RWPE2 (cell line): ENCODE results near the gene COL4A2.

Experiments used
- ATAC-seq: fragments of 200-7000 bp; cut with Tn5 transposase; 3 replicates; pipeline ENCODE4 v1.9.1; 2021; ENCODE audit warnings: low read depth
- DNase-seq: peaks from one replicate; pipeline ENCODE4 v3.0.0-alpha.2; 2020; ENCODE audit warnings: low spot score
- H3K27ac ChIP-seq: fragments of 450-650 bp; 2 replicates; pipeline ENCODE4 v1.5.1; 2017; ENCODE audit warnings: mild to moderate bottlenecking; ENCODE audit not compliant: poor library complexity, severe bottlenecking
- H3K27me3 ChIP-seq: fragments of 250-450 bp; sonication (Bioruptor Pico); 2 replicates; pipeline ENCODE4 v1.5.1; 2021; ENCODE audit warnings: mild to moderate bottlenecking, moderate library complexity; ENCODE audit not compliant: insufficient read depth, poor library complexity, severe bottlenecking
- H3K36me3 ChIP-seq: fragments of 250-450 bp; sonication (Bioruptor Pico); 2 replicates; pipeline ENCODE4 v1.5.1; 2020; ENCODE audit warnings: low read depth, mild to moderate bottlenecking, moderate library complexity
- H3K4me1 ChIP-seq: fragments of 250-450 bp; sonication (Bioruptor Pico); 2 replicates; pipeline ENCODE4 v1.5.1; 2021; ENCODE audit warnings: mild to moderate bottlenecking, moderate library complexity; ENCODE audit not compliant: insufficient read depth, poor library complexity, severe bottlenecking
- H3K4me3 ChIP-seq: fragments of 250-450 bp; sonication (Bioruptor Pico); 2 replicates; pipeline ENCODE4 v1.5.1; 2021; ENCODE audit warnings: mild to moderate bottlenecking, moderate library complexity; ENCODE audit not compliant: severe bottlenecking
- H3K9me3 ChIP-seq: fragments of 250-450 bp; sonication (Bioruptor Pico); 2 replicates; pipeline ENCODE4 v1.5.1; 2021; ENCODE audit warnings: mild to moderate bottlenecking, moderate library complexity; ENCODE audit not compliant: severe bottlenecking
- TF ChIP-seq, protein P1 (sequence below): fragments of 450-650 bp; IDR thresholded peaks from one replicate; pipeline ENCODE4 v1.5.1; 2017; ENCODE audit warnings: mild to moderate bottlenecking, moderate library complexity; ENCODE audit not compliant: poor library complexity, severe bottlenecking

The COL4A2 gene

DNA sequence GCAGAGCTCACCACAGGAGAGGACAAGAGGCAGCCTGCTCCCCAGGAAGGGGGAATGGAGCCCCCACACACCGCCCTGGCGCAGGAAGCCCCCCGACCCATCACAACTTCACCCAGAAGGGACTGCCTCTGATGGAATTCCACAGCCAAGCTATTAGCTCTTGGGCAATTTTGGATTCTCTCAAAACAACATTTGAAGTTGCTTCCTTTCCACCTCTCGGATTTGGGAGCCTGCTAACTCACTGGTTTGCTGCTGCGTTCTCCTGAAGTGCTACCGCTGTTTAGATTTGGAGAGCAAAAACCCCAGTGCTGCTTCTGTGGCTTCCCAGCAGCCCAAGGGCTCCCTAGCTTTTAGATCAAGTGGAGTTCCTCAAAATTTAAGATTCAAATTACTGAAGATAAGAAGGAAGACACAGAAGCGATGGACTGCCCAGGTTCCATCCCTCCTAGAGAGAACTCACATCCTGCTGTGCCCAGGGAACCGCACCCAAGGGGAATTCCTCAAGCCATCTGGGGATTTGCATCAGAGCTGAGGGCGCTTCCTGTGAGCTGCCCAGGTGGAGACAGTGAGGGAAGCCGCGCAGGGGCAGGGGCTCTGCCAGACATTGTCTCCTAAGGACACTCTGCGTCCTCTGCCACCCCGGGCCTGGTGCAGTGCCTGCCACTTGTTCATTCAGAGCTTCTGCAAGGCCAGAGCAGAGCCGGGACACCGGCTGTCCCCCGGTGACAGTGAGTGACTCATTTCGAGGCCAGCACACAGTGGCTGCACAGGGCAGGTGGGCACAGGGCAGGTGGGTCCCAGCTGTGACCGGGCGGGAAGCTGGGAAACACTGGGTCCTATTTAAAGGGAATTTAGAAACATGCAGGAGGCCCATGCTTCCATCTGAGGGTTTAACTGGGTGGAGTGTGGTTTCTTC is 45.7 kb upstream of the COL4A2 start:
- no peak for DNase-seq
- Histone ChIP-seq H3K4me1 (peaks cover 36% of the 10 kb centered on the region), H3K4me3 (no peak overlapping the region), H3K27ac (peak overlapping the region; percentile 76), H3K9me3 (no peaks in the 10 kb centered on the region), H3K36me3 (no peaks in the 10 kb centered on the region; the same call in 1 of the 2 replicates), H3K27me3 (no peaks in the 10 kb centered on the region)
- TF ChIP-seq, protein P1, sequence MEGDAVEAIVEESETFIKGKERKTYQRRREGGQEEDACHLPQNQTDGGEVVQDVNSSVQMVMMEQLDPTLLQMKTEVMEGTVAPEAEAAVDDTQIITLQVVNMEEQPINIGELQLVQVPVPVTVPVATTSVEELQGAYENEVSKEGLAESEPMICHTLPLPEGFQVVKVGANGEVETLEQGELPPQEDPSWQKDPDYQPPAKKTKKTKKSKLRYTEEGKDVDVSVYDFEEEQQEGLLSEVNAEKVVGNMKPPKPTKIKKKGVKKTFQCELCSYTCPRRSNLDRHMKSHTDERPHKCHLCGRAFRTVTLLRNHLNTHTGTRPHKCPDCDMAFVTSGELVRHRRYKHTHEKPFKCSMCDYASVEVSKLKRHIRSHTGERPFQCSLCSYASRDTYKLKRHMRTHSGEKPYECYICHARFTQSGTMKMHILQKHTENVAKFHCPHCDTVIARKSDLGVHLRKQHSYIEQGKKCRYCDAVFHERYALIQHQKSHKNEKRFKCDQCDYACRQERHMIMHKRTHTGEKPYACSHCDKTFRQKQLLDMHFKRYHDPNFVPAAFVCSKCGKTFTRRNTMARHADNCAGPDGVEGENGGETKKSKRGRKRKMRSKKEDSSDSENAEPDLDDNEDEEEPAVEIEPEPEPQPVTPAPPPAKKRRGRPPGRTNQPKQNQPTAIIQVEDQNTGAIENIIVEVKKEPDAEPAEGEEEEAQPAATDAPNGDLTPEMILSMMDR = no peak
- peak; percentile 67 for ATAC-seq

- DNase-seq (no peak), ATAC-seq (no peak)
- Histone ChIP-seq H3K9me3 (no peaks in the 10 kb centered on the region), H3K36me3 (no peaks in the 10 kb centered on the region; the same call in 1 of the 2 replicates), H3K4me1 (peaks cover 30% of the 10 kb centered on the region), H3K4me3 (no peak overlapping the region), H3K27me3 (no peaks in the 10 kb centered on the region), H3K27ac (peak overlapping the region; percentile 76)
- TF ChIP-seq, protein P1 = no peak
Measured at GRCh38 chr13:110262082-110262436, 45.0 kb upstream of the COL4A2 start.

DNA sequence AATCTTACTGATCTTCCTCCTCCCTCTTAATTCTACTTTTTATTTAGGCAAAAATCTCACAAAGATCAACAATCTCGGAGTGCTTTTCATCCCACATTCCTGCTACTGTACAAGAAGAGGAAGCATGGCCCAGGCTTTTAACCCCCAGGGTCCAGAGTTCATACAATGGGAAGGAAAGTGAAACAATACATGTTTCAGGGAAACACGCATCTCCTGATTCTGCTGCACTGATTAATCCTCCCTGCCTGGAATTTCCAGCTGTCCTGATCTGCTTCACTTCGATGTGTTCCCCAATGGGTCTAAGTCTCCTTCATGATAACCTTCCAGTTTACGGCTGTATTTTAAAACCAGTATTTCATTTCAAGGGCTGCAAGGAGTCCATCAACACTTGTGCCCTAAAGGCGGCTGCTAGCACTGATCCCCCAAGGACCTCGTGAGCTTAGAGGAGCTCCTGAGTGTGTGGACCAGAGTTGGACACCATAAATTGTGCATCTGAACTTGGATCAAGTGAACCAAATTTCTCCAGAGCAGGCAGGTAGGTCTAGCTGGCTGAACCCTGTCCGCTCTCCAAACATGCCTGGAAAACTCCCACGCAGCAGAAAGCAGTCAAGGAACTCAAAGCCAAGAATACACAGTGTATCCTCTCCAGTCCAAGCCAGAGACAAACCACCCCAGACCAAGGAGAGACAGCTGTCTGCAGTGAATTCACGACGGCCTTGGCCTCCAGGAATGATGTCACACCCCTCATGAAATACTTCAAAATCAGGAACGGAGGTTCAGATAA is 44.4 kb upstream of the COL4A2 start:
- Histone ChIP-seq H3K36me3 (no peaks in the 10 kb centered on the region; the same call in 1 of the 2 replicates), H3K4me3 (no peak overlapping the region), H3K9me3 (no peaks in the 10 kb centered on the region), H3K27me3 (no peaks in the 10 kb centered on the region), H3K27ac (peak overlapping the region; percentile 76), H3K4me1 (peaks cover 26% of the 10 kb centered on the region)
- ATAC-seq = no peak
- TF ChIP-seq, protein P1 = no peak
- no peak for DNase-seq

- H3K27me3 ChIP-seq = no peaks in the 10 kb centered on the region
- H3K4me3 ChIP-seq = no peak overlapping the region
- no peak overlapping the region for H3K27ac ChIP-seq
- no peaks in the 10 kb centered on the region for H3K9me3 ChIP-seq
- no peak for ATAC-seq
- TF ChIP-seq, protein P1 = no peak
- no peaks in the 10 kb centered on the region; the same call in 1 of the 2 replicates for H3K36me3 ChIP-seq
- no peak for DNase-seq
- peaks cover 22% of the 10 kb centered on the region for H3K4me1 ChIP-seq
Measured at GRCh38 chr13:110263404-110263803, 43.7 kb upstream of the COL4A2 start.
